ENCODE measurements around the gene RAB20.

Gene RAB20

DNA sequence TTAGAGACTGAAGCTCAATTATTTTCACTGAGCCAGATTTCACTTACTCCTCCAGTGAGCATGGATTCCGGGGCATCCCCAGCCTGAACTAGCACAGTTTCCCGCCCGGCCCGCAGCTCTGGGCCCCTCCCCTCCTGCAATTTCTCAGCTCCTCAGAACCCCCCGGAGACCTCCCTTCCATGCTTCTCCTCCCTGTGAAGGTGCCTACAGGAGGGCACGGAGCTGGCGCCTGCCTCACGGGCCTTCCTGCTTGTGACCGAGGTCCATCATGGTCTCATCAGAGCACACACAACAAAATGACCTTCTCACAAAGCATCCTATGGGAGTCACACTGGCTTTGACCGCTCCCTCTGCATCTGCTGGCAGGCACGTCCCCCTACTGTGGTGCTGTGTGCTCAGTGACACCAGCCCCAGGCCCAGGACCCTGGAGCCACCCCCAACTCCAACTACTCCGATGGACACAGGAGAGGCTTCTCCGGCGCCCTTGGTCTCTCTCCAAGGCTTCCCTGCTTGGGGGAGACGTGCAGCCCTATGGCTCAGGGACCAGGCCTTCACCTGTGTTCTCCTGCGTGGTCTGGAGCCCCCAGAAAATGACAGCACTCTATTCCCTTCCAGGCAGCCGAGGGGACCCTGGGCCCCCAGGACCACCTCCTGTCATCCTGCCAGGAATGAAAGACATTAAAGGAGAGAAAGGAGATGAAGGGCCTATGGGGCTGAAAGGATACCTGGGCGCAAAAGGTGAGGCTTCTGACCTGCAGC, 77.1 kb downstream of the RAB20 start:
- TF ChIP-seq, protein P1, sequence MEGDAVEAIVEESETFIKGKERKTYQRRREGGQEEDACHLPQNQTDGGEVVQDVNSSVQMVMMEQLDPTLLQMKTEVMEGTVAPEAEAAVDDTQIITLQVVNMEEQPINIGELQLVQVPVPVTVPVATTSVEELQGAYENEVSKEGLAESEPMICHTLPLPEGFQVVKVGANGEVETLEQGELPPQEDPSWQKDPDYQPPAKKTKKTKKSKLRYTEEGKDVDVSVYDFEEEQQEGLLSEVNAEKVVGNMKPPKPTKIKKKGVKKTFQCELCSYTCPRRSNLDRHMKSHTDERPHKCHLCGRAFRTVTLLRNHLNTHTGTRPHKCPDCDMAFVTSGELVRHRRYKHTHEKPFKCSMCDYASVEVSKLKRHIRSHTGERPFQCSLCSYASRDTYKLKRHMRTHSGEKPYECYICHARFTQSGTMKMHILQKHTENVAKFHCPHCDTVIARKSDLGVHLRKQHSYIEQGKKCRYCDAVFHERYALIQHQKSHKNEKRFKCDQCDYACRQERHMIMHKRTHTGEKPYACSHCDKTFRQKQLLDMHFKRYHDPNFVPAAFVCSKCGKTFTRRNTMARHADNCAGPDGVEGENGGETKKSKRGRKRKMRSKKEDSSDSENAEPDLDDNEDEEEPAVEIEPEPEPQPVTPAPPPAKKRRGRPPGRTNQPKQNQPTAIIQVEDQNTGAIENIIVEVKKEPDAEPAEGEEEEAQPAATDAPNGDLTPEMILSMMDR (conservative IDR thresholded peaks at IDR 0.05; ENCODE audit: low read depth, low read length) = no peak
- H3K4me3 ChIP-seq (ENCODE audit: low read length) = no peak overlapping the region
- DNase-seq (ENCODE audit: low read depth) = no peak

DNA sequence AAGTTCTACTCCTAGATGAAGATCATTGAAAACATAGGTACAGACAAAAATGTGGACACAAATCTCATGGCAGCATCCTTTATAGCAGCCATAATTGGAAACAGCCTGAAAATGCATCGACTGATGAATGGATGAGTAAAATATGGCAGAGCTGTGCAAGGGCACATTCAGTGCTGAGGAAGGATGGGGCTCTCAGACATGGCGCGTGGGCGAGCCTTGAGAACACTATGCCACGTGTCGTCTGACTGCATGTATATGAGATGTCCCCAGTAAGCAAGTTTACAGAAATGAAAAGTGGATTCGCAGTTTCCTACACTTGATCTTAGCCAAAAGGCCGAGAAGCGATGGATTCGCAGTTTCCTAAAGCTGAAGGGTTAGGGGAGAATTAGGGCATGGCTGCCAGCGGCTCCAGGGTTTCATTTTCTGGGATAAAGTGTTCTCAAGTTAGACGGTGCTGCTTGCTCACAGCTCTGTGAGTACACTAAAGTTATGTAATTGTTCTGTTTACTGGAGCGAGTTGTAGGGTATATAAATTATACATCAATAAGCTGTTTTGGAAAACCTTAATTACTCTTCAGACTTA, 78.0 kb downstream of the RAB20 start:
- H3K4me3 ChIP-seq (ENCODE audit: low read length) = no peak overlapping the region
- DNase-seq (ENCODE audit: low read depth) = no peak
- TF ChIP-seq, protein P1 (conservative IDR thresholded peaks at IDR 0.05; ENCODE audit: low read depth, low read length) = no peak

DNA sequence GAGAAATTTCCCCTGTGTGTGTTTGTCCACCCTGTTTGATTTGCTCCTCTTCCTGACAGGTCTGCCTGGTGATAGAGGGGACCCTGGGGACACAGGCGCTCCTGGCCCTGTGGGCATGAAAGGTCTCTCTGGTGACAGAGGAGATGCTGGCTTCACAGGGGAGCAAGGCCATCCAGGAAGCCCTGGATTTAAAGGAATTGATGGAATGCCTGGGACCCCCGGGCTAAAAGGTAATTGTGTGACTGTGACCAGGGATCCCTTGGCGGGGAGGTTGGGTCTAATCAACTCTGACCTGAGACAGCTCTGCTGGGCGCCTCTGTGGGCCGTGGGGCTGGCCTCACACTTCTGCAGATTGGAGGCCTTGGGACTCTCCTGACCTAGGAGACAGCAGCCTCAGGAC, 81.4 kb downstream of the RAB20 start:
- no peak overlapping the region for H3K4me3 ChIP-seq (ENCODE audit: low read length)
- TF ChIP-seq, protein P1 (conservative IDR thresholded peaks at IDR 0.05; ENCODE audit: low read depth, low read length) = no peak
- no peak for DNase-seq (ENCODE audit: low read depth)

DNA sequence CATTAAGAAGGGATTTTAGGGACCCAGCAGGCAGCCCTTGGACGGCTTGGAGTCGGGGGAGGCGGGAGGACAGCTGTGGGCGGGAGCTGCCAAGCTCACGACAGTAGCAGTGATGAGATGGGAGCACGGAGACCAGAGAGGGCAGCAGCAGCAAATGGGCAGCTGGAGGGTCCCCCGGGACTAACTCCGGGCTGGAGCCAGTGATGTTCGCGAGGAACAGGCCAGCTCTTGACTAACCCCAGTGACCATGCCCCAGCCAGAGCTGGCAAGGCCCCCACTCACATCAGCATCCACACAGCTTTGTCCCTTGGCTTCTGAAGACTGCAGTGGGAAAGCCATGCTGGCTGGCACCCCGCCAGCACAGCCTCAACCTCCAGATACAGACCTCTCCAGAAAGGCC, 81.9 kb downstream of the RAB20 start:
- no peak for DNase-seq (ENCODE audit: low read depth)
- H3K4me3 ChIP-seq (ENCODE audit: low read length) = no peak overlapping the region
- TF ChIP-seq, protein P1 (conservative IDR thresholded peaks at IDR 0.05; ENCODE audit: low read depth, low read length) = no peak

DNA sequence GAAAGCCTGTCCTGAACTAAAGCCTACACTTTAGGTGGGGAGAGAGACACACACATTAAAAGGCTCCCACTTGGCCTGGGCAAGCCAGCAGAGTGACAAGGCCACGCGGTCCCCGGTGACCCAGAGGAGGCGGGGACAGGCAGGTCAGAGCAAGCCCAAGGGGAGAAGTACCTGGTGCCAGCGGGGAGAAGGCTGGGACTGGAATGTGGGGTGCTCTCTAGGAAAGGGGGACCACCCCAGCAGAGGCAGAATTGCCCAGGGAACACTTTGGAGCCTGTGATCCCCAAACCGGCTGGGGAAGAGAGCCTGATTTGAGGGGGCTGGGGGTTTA, 82.3 kb downstream of the RAB20 start:
- no peak for DNase-seq (ENCODE audit: low read depth)
- TF ChIP-seq, protein P1 (conservative IDR thresholded peaks at IDR 0.05; ENCODE audit: low read depth, low read length) = no peak
- H3K4me3 ChIP-seq (ENCODE audit: low read length) = no peak overlapping the region

DNA sequence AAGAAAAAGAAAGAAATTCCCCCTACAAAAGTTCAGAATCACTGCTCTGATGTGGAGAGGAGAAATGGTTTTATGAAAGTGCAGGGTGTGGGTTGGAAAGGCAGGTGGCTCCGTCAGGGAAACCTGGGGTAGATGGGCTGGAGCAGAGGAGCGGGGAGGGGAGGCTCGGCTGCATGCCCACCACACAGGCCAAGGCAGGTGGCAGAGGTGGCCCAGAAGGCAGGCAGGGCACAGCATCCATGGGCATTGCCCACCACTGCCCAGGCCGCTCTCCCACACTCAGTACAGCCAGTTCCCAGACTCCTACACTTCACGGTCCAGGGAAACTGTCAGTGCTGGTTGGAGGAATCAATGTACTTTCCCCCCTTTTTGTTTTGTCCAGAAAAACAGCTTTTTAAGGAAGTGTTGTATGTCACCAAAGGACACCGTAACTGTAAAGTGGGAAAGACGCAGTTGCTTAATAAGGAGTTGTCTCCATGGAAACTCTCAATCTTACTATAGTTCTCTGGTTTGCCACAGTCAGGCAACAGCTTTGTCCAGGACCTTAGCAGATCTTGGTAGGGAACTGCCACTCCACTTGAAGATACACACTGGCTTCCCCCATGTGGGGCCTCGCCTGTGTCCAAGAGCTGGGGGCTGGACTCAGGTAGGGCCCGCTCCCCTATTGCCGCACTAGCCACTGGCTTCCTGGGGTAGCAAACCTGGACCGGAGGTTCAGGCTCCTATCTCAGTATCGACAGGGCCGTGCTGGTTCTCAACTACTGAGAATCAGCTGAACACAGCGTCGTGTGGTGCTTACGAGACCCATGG, 82.9 kb downstream of the RAB20 start:
- no peak overlapping the region for H3K4me3 ChIP-seq (ENCODE audit: low read length)
- TF ChIP-seq, protein P1 (conservative IDR thresholded peaks at IDR 0.05; ENCODE audit: low read depth, low read length) = no peak
- no peak for DNase-seq (ENCODE audit: low read depth)
